Jurkat, Clone E6-1 (cell line): Measurements from ENCODE around the gene RCC1.
"Not testable (repeated sequence)": the region's sequence is repeated elsewhere in the genome, so short reads cannot be mapped to it uniquely, and the experiment has no call there.

Experiments used
- DNase-seq: peaks from one replicate; pipeline ENCODE4 v3.0.0-alpha.2; 2011; ENCODE audit warnings: low read depth, low spot score
- H3K4me3 ChIP-seq: 2 replicates; pipeline ENCODE4 v1.5.1; 2011; ENCODE audit warnings: mild to moderate bottlenecking, low read length, control low read depth, moderate library complexity

RCC1 gene

GRCh38 chr1:28510273-28510969 is 4.6 kb downstream of the RCC1 start:
- no peak for DNase-seq
- no peak overlapping the region for H3K4me3 ChIP-seq

DNA sequence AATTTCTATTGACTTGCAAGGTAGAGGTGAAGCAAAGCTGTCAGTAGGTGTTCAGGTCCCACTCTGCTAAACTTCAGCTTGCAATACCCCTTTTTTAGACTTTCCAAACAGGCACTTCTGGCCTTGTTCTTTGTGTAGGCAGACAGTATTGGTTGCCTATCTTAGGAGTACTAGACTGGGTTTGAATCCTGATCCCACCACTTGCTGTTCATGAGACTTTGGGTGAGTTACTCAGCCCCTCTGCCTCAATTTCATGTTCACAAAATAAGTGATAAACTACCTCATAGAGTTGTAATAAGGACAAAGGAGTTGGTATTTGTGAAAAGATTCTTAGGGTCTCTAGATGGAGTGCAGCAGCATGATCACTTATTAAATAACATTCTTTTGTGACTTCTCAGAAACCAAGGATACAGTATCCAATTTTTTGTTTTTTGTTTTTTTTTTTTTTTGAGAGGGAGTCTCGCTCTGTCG is 5.2 kb downstream of the RCC1 start:
- no peak overlapping the region for H3K4me3 ChIP-seq
- DNase-seq: peak; percentile 63

DNA sequence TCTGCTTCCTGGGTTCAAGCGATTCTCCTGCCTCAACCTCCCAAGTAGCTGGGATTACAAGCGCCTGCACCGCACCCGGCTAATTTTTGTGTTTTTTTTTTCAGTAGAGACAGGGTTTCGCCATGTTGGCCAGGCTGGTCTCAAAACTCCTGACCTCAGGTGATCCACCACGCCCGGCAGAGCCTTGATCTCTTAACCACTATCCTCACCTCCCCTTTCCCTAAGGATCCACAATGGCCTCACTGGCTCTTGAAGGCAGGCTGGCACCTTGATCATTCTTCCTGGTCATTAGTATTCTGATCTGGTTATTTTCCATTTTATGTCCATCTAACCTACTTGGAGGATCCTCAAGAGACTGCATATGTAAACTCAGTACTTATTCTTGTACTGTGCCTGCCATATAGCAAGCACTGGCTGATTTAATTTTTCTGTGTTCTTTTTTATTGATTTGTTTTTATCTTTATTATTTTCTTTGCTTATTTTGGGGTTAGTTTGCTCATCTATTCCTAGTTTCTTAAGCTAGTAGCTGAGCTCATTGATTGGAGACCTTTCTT is 6.3 kb downstream of the RCC1 start:
- no peak overlapping the region for H3K4me3 ChIP-seq
- no peak for DNase-seq

GRCh38 chr1:28514445-28514933 is 8.6 kb downstream of the RCC1 start:
- H3K4me3 ChIP-seq, DNase-seq: not testable (repeated sequence)

DNA sequence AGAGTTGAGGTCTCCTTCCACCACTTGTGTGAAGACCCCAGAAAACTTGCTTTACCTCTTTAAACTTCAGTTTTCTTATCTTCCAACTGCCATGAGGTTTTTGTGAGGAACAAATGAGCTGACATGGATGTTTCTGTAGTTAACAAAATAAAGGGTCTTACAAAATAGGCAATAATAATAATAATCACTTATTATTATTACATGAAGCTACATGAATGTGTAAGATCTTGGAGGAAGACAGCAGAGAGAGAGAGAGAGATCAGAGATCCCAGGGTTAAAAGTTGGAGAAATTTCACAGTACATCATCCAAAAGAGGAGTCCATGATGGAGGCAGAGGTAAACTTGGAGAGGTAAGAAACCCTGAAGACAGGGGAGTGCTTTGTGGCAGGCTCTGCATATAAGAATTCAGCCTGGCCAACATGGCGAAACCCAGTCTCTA is 10.7 kb downstream of the RCC1 start:
- DNase-seq: no peak

GRCh38 chr1:28517649-28517999 is 11.8 kb downstream of the RCC1 start:
- peak overlapping the region; percentile 73 for H3K4me3 ChIP-seq
- no peak for DNase-seq

More for the DNA sequence above, 10.7 kb downstream of the RCC1 start:
- no peak overlapping the region for H3K4me3 ChIP-seq

- DNase-seq: peak; percentile 74
- H3K4me3 ChIP-seq: peak overlapping the region; percentile 73
Measured at GRCh38 chr1:28518000-28518744, 12.3 kb downstream of the RCC1 start.

- H3K4me3 ChIP-seq: peak overlapping the region; percentile 73
- peak; percentile 69 for DNase-seq
Measured at GRCh38 chr1:28518745-28519341, 13.0 kb downstream of the RCC1 start.

- no peak overlapping the region for H3K4me3 ChIP-seq
- DNase-seq: no peak
Measured at GRCh38 chr1:28519946-28520725, 14.3 kb downstream of the RCC1 start.

DNA sequence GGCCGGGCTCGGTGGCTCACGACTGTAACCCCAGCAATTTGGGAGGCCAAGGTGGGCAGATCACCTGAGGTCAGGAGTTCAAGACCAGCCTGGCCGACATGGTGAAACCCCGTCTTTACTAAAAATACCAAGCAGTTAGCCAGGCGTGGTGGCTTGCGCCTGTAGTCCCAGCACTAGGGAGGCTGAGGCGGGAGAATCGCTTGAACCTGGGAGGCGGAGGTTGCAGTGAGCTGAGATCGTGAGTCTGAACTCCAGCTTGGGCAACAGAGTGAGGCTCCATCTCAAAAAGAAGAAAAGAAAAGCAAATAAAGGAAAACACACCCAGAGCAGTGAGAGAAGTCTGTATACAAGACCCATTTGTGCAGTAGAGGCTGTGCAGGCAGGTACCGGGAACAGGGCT is 15.0 kb downstream of the RCC1 start:
- H3K4me3 ChIP-seq: not testable (repeated sequence)

GRCh38 chr1:28521502-28522164 is 15.8 kb downstream of the RCC1 start:
- H3K4me3 ChIP-seq: no peak overlapping the region
- no peak for DNase-seq

More for the DNA sequence above, 15.0 kb downstream of the RCC1 start:
- DNase-seq: not testable (repeated sequence)

- not testable (repeated sequence) for DNase-seq, H3K4me3 ChIP-seq
Measured at GRCh38 chr1:28522537-28522936, 16.7 kb downstream of the RCC1 start.

DNA sequence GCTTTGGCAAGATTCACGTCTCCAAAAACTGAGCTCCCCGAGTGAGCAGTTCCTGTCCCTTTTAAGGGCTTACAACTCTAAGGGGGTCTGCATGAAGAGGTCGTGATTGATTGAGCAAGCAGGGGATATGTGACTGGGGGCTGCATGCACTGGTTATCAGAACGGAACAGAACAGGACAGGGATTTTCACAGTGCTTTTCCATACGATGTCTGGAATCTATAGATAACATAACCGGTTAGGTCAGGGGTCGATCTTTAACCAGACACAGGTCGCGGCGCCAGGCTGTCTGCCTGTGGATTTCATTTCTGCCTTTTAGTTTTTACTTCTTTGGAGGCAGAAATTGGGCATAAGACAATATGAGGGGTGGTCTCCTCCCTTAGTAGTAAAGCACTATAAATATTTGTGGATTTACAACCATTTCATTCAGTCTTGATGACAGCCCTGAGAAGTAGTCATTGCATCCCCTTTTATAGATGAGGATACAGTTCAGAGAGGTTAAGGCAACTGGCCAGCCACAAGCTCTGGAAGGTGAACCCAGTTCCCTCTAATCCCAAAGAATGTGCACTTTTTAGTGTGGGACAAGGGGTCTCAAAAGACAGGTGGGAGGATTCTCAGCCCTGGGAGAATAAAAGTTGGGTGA is 19.3 kb downstream of the RCC1 start:
- not testable (repeated sequence) for H3K4me3 ChIP-seq, DNase-seq

DNA sequence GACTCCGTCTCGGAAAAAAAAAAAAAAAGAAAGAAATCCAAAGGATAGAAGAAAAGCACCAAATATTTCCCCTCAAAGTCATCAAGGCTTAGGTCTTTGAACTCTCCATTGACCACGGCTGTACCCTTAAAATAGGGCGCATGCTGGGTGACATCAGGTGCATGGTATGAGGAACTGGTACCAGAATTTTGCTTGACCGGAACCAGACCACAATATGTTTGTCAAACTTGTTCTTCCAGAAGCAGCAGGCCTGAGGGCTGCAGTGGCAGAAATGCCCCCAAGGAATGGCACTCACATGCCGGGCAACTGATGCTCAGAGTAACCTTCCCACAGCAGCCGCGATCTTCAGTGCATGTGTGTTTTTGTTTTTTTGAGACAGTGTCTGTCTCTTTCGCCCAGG is 21.0 kb downstream of the RCC1 start:
- no peak for DNase-seq
- no peak overlapping the region for H3K4me3 ChIP-seq

DNA sequence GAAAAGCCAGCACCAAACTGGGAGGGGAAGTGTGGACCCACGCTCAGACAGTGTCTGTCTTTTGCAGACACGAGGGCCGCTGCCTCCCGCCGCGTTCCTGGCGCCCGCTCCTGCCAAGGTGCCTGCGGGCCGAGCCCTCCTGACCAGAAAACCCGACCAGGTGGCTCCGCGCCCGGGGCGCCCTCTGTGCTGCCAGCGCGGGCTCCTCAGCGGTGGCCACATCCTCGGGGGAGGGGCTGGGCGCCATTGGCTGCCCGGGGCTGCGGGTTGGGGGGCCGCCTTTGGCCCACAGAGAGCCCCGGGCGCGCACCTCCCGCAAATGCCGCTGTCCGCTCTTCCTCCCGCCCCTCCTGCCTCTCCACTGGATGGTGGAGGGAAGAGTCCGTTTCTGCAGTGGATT is 24.6 kb downstream of the RCC1 start:
- DNase-seq: no peak

GRCh38 chr1:28534671-28535070 is 28.8 kb downstream of the RCC1 start:
- DNase-seq: no peak
- H3K4me3 ChIP-seq: no peak overlapping the region

More for the DNA sequence above, 24.6 kb downstream of the RCC1 start:
- H3K4me3 ChIP-seq: no peak overlapping the region

GRCh38 chr1:28535180-28535579 is 29.3 kb downstream of the RCC1 start:
- DNase-seq: no peak
- no peak overlapping the region for H3K4me3 ChIP-seq
